HG02970 (cell line): ENCODE measurements around the gene CACNA1C.

Source experiments
- ATAC-seq: cut with Tn5 transposase; IDR thresholded peaks from one replicate; pipeline ENCODE4 v1.9.1; 2021; ENCODE audit warnings: mild to moderate bottlenecking, moderate library complexity, moderate number of reproducible peaks; ENCODE audit not compliant: unreplicated experiment, low FRiP score

The CACNA1C gene

DNA sequence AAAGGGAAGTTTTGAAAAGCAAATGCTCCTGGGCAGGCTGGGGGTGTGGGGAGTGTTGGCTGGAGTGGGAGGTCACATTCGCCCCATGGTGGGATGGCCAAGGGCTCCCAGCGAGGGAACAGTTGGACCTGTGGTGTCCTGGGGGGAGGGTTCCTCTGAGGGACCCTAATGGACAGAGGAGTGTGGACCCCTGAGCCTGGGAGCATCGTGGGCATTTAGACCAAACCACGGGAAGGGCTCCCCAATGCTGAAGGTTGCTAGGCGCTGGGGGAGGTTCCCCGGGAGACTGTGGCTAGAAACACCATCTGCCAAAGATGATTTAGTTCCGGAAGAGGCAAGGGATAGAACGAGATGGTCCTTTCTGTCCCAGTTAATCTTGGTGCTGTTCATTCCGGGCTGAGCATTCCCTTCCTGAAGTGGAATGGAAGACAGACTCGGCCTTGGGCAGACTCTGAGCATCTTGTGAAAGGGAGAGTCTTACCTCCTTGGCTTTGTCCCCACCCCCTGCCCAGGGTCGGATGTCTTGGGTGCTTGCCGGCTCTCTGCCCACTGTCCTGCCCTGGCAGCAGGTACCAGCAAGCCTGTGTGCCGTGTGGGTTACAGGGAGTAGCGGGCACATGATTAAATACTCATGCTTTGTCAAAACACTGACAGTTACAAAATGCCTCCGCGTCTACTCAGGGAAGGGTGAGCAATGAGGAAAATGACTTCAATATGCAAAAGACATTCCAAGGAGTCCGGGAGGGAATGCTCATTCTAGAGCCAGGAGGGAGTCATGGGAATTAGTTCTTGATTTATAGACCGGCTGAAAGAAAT, 215.9 kb downstream of the CACNA1C start:
- no peak for ATAC-seq

DNA sequence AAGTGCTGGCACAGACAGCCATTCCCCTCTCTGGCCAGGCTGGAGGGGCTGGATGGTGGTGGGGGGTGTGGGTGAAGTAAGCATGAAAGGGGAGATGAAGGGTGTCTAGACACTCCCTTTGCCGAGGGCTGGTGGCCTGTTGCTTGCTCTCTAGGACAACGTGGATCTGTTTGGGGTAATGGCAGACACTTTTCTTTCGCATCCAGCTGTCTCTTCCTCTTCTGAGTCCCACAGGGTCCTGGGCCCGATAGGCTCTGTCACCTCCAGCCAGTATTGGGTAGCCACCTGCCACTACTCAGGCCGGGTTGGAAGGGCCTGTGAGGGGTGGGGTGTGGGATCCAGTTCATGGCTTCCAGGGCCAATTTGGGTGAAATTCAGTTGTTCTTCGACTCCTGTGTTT, 218.1 kb downstream of the CACNA1C start:
- no peak for ATAC-seq

DNA sequence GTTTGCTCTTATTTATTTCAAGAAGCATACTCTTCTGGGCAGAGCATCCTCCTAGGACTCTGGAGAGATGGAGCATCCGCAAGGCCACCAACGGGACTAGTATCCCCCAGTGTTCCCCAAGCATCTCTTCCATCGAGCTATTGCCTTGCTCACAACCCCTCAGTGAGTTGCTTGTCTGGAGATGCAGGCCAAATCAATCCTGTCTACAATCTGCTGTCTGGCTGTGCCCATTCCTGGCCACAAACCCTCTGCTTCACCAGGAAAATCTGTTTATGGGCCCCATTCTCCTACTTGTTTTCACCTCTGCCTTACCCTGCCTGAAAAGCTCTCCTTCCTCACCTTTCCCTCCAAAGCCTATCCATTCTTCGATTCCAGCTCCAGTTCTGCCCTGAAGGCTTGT, 219.2 kb downstream of the CACNA1C start:
- no peak for ATAC-seq

DNA sequence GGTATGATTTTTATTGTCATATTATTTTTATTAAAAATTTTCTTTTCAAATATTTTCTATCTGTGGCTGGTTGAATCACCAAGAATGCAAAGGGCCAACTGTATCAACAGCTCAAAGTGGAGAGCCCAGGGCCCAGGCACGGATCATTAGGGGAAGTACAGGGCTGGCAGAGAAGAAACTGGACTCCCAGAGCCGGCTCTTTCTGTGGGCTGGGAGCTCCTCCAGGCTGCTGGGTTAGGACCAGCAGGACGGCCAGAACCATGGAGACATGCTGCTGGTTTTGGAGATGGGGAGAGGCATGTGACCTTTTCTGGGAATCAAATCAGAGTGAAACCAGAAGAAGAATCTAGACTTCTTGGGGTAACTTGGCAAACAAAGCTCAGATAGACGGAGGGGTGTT, 220.5 kb downstream of the CACNA1C start:
- ATAC-seq: no peak

DNA sequence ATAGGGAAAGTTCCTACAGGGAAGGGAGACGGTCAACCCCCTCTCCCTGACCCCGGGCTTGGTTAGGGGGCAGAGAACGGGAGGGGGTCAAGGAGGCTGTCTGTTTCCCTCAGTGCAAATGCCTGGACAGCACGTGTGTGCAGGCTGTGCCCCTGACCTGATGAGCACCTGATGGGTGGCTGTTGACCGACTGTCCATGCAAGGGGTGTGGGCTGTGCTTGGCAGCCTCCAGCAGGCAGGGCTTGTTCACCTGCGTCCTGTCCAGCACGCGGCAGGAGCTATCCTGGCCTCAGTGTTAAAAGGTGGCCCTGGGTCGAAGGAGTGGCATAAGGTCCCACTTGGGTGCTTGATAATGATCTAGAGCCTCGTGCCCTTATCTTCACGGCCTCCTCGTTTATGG, 221.0 kb downstream of the CACNA1C start:
- no peak for ATAC-seq

DNA sequence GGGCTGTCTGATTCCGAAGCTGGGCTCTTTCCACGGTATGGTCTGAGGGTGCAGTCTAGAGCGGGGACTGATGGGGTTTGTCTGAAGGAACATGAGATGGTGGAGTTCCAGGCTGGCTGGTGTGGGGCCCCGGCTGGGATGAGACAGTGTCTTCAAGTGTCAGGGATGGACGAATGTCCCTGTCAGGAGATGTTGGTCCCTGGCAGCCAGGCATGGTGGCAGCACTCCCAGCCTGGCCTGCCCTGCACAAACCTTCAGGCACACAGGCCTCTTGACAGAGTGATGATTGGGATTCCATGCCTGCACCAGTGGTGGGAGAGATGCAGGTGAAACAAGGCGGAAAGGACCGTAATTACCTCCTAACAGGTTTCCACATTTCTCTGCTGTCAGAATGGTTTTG, 221.9 kb downstream of the CACNA1C start:
- no peak for ATAC-seq

DNA sequence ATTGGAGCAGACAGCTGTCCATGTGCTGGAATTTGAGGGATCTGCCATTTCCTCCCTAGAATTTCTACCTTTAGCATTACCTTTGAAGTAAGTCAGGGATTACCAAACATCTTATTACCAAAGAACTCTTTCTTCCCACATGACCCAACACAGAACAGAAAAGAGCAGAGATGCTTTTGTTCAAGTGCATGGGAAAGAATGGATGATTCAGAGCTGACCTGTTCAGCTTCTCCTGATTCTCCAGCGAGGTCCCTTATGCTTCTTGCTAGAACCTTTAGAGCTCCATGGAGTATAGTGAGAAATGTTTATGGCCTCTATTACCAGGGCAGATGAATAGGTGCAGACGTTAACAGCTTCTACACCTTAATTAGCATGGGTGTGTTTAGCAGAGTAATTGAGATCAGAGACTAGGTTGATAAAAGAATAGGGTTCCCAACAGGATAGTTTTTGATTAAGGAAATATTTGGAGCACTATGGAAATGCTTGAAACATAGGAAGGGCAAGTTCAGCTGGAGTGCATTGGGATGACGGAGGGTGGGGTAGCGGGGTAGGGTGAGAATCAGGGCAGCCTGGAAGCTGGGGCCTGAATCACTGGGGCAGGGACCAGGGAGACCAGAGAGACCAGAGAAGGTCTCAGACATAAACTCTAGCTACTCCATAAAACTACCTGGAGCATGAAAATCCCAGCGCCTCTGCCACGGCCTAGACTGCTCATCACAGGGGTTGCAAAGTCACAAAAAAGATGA, 223.7 kb downstream of the CACNA1C start:
- ATAC-seq: no peak

DNA sequence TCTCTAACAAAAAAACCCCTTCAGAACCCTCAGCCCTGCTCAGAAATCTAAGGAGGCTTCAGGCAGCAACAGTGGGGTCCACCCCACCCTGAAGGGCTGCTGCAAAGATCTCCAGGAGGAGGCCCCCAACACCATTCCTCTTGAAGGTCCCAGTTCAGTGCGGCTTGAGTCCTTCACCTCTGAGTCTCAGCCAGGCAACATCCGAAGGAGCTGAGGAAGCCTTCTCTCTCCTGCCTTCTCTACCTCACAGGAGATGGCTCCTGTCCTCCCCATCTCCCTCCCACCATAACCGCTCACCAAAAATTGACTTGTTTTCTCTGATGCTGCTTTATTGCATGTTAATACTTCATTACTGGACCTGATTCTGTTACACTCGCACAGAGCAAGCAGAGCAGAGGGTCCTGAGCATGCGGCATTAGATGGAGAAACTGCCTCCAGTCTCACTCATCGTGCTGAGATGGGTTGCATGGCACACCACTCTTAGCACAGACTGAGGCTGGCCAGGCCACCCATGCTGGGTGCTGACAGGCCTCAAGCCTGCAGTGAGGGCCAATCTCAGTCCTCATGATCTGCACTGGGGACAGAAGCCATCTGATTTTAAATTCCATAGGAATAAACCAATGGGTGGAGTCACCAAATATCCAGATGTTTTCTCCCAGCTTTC, 224.8 kb downstream of the CACNA1C start:
- no peak for ATAC-seq

DNA sequence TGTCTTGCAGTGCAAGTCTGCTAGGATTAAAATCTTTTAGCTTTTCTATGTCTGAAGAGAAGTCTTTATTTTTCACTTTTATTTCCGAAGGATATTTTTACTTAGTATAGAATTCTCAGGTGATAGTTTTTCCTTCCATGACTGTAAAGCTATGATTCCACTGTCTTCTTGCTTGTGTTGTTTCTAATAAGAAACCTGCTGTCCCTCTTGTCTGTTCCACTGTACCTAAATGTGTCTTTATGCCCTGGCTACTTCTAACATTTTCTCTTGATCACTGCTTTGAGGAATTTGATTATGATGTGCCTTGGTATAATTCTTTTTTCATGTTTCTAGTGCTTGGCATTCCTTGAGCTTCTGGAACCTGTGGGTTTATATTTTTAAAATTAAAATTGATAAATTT, 228.7 kb downstream of the CACNA1C start:
- no peak for ATAC-seq

DNA sequence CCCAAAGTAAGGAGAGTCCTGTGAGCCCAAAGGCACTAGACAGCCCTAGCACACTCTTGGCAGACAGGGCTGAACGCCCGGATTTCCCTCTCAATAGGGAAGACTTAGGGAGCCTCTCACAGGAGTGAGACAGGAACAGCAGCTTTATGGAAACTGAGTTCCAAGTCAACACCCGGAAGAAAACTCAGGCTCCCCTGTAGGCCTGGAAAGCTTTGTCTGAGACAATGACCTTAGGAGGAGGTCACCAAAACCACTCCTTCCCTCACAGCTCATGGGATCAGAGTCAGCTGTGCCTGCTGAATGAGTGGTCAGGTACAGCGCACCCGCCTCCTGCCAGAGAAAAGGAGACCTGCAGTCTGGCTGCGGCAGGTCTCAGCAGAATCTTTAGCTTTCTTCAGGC, 229.5 kb downstream of the CACNA1C start:
- no peak for ATAC-seq

DNA sequence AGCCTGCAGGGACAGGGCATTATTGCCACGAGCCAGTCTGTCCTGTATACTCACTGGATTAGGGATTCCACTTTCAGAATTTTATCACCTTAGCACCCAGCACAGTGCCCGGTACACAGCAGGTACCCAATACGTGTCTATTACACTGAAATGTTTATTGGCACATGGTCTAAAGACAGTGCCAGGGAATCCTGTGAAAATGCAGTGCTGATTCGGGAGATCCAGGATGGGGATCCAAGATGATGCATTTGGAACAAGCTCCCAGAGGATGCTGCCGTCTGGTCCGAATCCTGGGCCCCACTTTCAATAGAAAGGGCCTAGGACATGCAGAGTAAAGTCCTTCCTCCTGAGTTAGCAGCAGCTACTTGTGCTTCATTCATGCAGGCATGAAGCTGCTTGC, 230.7 kb downstream of the CACNA1C start:
- no peak for ATAC-seq

DNA sequence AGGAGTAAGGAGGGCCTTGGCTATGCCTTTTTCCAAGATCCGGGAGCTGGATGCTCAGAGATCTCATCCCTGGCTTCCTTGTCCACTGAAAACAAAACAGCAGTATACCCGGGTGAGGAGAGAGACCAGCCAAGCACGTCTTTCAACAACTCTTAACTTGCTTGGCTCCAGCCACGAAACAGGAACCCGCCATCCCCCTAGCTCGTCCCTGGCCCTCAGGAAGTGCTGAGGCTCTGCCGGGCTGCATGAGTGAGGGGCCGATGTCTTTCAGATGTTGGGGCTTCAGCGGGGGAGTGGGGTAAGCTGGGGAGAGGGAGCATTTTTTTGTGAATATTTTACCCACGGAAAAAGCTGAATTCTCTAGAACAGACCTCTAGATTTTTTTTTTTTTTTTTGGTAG, 231.1 kb downstream of the CACNA1C start:
- ATAC-seq: no peak

DNA sequence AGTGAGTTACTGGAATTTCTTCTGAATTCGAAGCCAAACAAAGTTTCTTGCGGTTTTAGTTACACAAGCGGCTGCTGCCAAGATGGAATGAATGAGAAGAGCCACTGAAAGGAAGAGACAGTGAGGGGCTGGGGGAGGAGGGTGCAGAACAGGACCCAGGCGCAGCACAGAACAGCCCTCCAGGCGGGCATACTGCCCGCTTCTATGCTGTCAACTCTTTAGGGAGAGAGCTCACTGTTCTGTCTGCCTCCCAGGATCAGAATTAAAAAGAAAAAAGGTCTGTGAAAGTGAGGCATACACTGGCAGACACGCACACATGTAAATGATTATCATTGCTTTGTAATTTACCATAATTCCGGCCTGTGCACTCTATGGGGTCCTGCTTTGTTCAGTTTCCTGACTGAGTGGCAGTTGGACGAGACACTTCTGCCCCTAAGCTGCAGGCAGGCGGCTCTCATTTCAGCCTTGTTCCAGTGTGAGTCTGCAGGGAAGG, 231.6 kb downstream of the CACNA1C start:
- ATAC-seq: no peak

DNA sequence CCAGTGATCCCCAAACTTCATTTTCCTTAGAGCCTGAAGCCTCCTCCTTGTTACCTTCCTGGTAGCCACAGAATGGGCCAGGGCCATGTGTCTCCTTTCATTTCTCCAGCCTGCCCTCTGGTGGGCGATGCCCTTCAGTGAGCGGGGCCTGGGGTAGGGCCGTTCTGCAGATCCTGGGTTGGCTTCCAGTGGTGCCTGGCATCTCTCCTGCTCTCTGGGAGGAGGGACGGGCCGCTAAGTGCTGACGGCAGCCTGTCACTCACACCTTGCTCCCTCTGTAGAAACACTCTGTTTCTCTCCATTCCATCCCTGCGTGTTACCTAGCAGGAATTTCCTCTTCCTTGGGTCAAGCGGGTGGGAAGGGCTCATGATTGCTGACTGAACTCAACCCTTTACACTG, 232.1 kb downstream of the CACNA1C start:
- no peak for ATAC-seq

DNA sequence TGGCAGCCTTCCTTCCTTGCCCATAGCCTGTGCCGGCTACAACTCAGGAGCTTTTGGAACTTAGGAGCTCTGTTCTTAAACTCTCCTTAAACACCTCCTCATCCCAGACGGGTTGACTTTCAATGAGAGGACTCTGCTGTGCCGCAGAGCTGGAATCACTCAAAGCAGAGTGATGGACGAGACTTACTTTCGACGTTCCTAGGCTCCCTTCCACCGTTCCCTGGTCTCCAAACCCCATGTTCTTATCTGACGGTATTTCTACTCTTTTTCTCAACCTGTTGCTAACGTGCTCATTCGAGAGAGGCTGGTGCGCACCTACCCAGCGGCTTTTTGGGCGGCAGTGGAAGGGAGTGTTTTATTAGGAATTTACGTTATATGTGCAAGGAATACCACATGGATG, 232.7 kb downstream of the CACNA1C start:
- no peak for ATAC-seq

DNA sequence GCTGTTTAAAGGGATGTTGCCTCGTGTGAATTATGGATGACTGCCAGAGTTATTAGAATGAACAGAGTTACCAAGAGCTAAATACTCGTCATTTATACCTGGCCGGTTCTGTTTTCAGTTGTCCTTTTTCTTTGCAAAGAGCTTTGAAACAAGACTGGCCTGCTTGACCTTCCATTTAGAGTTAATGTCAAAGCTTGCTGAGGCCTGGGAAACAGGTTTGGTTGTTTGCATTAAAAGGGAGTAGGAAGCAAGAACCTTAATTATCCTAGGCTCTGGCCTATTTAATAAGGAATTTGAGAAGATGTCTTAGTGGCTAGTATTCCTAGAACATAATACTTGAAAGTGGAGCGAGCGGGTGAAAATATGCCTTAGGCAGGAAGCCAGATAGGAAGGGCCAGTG, 233.3 kb downstream of the CACNA1C start:
- no peak for ATAC-seq

DNA sequence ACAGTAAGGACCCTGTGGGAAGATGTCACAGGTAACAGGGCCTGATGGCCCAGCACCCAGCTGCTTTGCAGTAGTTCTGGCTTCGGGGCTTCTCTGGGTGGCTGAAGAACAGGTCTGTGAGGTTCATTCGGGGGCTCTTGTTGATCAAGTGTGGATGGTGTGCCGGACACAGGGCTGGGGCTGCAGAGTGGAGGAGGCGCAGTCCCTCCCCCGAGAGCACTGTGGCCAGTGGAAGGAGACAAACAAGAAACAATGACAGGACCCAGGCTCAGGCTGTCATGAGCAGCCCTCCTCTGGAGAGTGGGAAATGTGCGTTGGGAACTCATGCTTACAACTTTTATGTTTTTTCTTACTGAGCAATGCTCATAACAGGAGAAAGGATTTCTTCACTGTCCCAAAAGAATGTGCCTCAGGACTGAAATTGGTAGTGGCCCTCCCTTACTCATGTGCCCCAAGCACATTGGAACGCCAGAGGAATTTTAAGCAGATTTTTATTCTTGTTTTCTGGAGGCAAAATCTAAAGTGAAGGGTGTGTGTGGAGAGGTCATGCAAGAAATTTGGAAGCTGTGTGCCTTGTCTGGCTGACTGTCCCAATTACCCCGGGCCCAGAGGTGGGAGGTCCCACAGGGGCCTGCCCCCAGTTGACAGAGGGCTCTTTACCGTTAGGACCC, 233.8 kb downstream of the CACNA1C start:
- ATAC-seq: no peak

DNA sequence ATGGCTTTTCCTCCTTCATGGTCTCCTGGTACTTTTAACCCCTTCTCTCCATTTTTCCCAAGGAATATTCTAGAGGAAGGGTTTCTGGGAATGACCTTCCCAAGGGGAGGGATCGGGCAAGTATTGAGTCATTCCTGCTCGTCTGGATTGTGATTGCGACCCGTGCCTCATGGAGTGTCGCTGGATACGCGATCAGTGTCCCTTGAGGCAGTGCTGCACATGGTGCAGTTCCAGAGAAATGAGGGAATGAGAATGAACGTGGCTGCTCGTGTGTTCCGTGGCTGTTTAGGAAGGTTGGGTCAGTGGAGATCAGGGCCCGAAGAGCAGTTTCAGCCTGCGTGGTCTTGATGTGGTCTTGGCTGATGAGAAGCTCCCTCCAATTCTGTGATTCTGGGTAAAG, 234.4 kb downstream of the CACNA1C start:
- ATAC-seq: no peak

DNA sequence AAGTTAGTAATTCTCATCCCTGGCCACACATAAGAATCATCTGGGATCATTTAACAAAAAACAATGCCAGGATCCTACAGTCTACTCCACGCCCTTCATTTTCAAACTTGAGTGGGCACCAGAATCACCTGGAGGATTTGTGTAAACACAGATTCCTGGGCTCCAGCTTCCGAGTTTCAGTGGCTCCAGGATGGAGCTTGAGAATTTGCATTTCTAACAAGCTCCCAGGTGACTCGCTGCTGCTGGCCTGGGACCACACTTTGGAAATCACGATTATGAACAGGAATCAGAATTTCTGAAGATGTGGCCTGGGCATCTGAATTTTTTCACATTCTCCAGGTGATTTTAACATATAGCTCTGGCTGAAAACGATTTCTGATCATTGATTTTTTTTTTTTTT, 234.8 kb downstream of the CACNA1C start:
- ATAC-seq: no peak

DNA sequence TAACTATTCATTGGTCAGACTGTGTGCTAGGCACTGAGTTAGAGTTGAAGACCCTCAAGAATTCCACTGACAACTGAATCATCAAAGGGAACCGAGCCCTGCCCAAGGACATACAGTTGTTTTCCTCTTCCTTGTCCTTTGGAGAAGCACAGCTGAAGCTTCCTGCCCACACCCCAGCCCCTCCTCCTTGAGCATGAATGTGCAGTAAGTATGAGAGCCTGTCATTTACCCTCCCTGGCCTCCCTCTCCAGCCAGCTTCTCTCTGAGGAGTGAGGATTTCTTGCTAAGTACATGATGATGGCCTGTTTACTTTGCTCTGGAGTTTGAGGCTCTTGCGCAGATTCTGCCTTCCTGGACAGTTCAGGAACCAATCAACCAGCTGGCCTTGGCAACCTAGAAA, 235.2 kb downstream of the CACNA1C start:
- no peak for ATAC-seq

DNA sequence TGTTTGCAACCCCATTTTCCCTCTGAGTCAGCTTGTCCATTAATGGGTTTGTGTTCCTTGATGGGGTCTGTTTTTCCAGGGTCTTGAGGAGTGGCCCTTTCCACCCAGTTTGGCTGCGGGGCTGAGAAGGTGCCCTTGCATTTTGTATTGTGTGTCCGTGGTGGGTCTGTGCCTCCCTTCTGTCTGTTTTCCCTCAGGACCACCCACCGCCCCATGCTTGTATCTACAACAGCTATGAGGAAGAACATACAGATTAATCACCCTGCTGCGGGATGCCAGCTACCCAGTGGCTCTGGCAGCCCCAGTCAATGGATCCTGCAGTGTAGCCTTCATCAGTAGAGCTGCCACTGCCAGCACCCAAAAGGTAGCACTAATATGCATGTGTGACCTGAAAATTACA, 235.7 kb downstream of the CACNA1C start:
- no peak for ATAC-seq
